RWPE1 (cell line): ENCODE results near the gene CPLX3.

Experiments
- CTCF ChIA-PET: fragments of 350-600 bp; sonication (Branson Sonifier 250); formaldehyde crosslinking; extraction: SDS; loops from one replicate; lab custom pipeline; 2021; lab: Yijun Ruan, JAX
- POLR2A ChIA-PET: fragments of 400-600 bp; formaldehyde crosslinking; extraction: SDS; loops from one replicate; lab custom pipeline; 2020; ENCODE audit warnings: antibody characterized with exemption; ENCODE audit not compliant: low non-redundant PET; lab: Yijun Ruan, JAX
- DNase-seq: peaks from one replicate; pipeline ENCODE4 v3.0.0; 2012; ENCODE audit warnings: low spot score
- H3K27ac ChIP-seq: fragments of 450-650 bp; 2 replicates; pipeline ENCODE4 v1.5.1; 2017
- CTCF ChIP-seq: fragments of 450-650 bp; conservative IDR thresholded peaks from 2 replicates; pipeline ENCODE4 v1.5.1; 2017; ENCODE audit warnings: low read depth, mild to moderate bottlenecking

The CPLX3 gene

GRCh38 chr15:74780523-74781430 is 45.6 kb upstream of the CPLX3 start:
- POLR2A ChIA-PET = no interaction called here
- CTCF ChIA-PET = interaction anchor here (0.6 to 2.0 kb wide), 13 partner anchors 8 to 253 kb away, joined by 3 to 14 read pairs (median 3); no protein-coding TSS in a partner anchor
- H3K27ac ChIP-seq = peak overlapping the region; percentile 83
- no peak for DNase-seq
- TF ChIP-seq CTCF = no peak

GRCh38 chr15:74781431-74782258 is 44.8 kb upstream of the CPLX3 start, which contains the start of gene CSK:
Gene CSK, plus strand, starts transcription at chr15:74782080. Its CDS starts 16,218 bp downstream, at chr15:74798298.
- peak; percentile 89 for DNase-seq
- peak; percentile 99 for TF ChIP-seq CTCF
- POLR2A ChIA-PET = interaction anchor here (0.5 kb wide), 1 partner anchor 125 kb away, joined by 3 read pairs; the partner anchor contains the start of gene FAM219B
- peak within 1 kb of the TSS; percentile 83 for H3K27ac ChIP-seq
- CTCF ChIA-PET = interaction anchor here (0.6 to 2.0 kb wide), 9 partner anchors 9 to 253 kb away, joined by 3 to 14 read pairs (median 3); no protein-coding TSS in a partner anchor

- ChIA-PET POLR2A (interaction anchor here (0.5 kb wide), 1 partner anchor 124 kb away, joined by 3 read pairs; the partner anchor contains the start of gene FAM219B), CTCF (interaction anchor here (0.6 to 2.0 kb wide), 5 partner anchors 12 to 168 kb away, joined by 3 to 14 read pairs (median 4); no protein-coding TSS in a partner anchor)
- peak overlapping the region; percentile 83 for H3K27ac ChIP-seq
- peak; percentile 58 for DNase-seq
- no peak for TF ChIP-seq CTCF
These were observed 44.0 kb upstream of the CPLX3 start for GRCh38 chr15:74782259-74783071.

GRCh38 chr15:74783072-74783807 is 43.2 kb upstream of the CPLX3 start:
- POLR2A ChIA-PET = interaction anchor here (0.5 kb wide), 1 partner anchor 13 kb away, joined by 4 read pairs; no protein-coding TSS in a partner anchor
- TF ChIP-seq CTCF = no peak
- CTCF ChIA-PET = interaction anchor here (0.9 to 1.6 kb wide), 4 partner anchors 14 to 167 kb away, joined by 3 to 4 read pairs (median 3); no protein-coding TSS in a partner anchor
- peak overlapping the region; percentile 83 for H3K27ac ChIP-seq
- DNase-seq = peak; percentile 48

- H3K27ac ChIP-seq = peak overlapping the region; percentile 83
- CTCF ChIA-PET = interaction anchor here (0.7 to 1.6 kb wide), 5 partner anchors 9 to 167 kb away, joined by 3 to 7 read pairs (median 3); no protein-coding TSS in a partner anchor
- POLR2A ChIA-PET = no interaction called here
- TF ChIP-seq CTCF = no peak
- DNase-seq = no peak
These were observed 42.6 kb upstream of the CPLX3 start for GRCh38 chr15:74783808-74784175.
